Central memory CD8-positive, alpha-beta T cell (primary cell): ENCODE results near the gene GIT2.

Experiments
- ATAC-seq: fragments of 150-1000 bp; cut with Tn5 transposase; replicated peaks from 2 replicates; pipeline ENCODE4 v1.10.0; 2022; ENCODE audit warnings: mild to moderate bottlenecking, moderate FRiP score, moderate number of reproducible peaks; ENCODE audit not compliant: poor library complexity, severe bottlenecking; ENCODE audit errors: extremely low read depth
- DNase-seq, 2 donors: peaks; one replicate each; pipeline ENCODE4 v3.0.0; 2021; ENCODE audit warnings: low spot score in 2 of 2
- H3K27ac Mint-ChIP-seq: one replicate; pipeline ENCODE4 v1.8.0; 2022; ENCODE audit warnings: low read depth, mild to moderate bottlenecking, moderate library complexity, mixed read lengths
- H3K27me3 Mint-ChIP-seq: one replicate; pipeline ENCODE4 v1.8.0; 2022; ENCODE audit warnings: mixed read lengths
- H3K36me3 Mint-ChIP-seq: one replicate; pipeline ENCODE4 v1.8.0; 2022; ENCODE audit warnings: mild to moderate bottlenecking, moderate library complexity, mixed read lengths; ENCODE audit not compliant: insufficient read depth
- H3K4me1 Mint-ChIP-seq: one replicate; pipeline ENCODE4 v1.8.0; 2022; ENCODE audit warnings: mixed read lengths
- H3K4me3 Mint-ChIP-seq: one replicate; pipeline ENCODE4 v1.8.0; 2022; ENCODE audit warnings: mild to moderate bottlenecking, moderate library complexity, mixed read lengths
- H3K9me3 Mint-ChIP-seq: one replicate; pipeline ENCODE4 v1.8.0; 2022; ENCODE audit warnings: mixed read lengths

Gene GIT2

GRCh38 chr12:109880938-109881337, 115.2 kb downstream of the GIT2 start:
- Mint-ChIP-seq H3K4me1 (peaks cover 50% of the 10 kb centered on the region), H3K27ac (peak overlapping the region; percentile 93), H3K9me3 (no peaks in the 10 kb centered on the region), H3K36me3 (no peaks in the 10 kb centered on the region), H3K27me3 (no peaks in the 10 kb centered on the region), H3K4me3 (peak overlapping the region; percentile 97)
- no peak for DNase-seq
- no peak for ATAC-seq

GRCh38 chr12:109880043-109880931, 115.9 kb downstream of the GIT2 start, which contains the start of gene GLTP:
TSS of gene GLTP (minus strand) at chr12:109880541. CDS start at chr12:109880374, 167 bp downstream.
- Mint-ChIP-seq H3K27ac (peak within 1 kb of the TSS; percentile 93), H3K9me3 (no peaks in the 10 kb centered on the region), H3K36me3 (no peaks in the 10 kb centered on the region), H3K27me3 (no peaks in the 10 kb centered on the region), H3K4me1 (peaks cover 56% of the 10 kb centered on the region), H3K4me3 (peak within 1 kb of the TSS; percentile 97)
- DNase-seq: peak; percentile 80 to 86
- ATAC-seq: peak; percentile 96
